Inferior parietal cortex (tissue), 1 donor: ENCODE measurements around the gene NCKAP1.
"Not testable (repeated sequence)": the region's sequence is repeated elsewhere in the genome, so short reads cannot be mapped to it uniquely, and the experiment has no call there.

ENCODE experiments used
- DNase-seq: peaks from one replicate; pipeline ENCODE4 v3.0.0-alpha.2; 2016; ENCODE audit errors: extremely low spot score

The NCKAP1 gene

GRCh38 chr2:183037553-183038340 is 510 bp downstream of the NCKAP1 start:
- DNase-seq, result no peak

GRCh38 chr2:183037074-183037552 is 1.1 kb downstream of the NCKAP1 start:
- no peak for DNase-seq

- DNase-seq, result no peak
Measured at GRCh38 chr2:183035954-183036669, 2.1 kb downstream of the NCKAP1 start.

GRCh38 chr2:183035298-183035953 is 2.8 kb downstream of the NCKAP1 start:
- no peak for DNase-seq

GRCh38 chr2:183034806-183035205 is 3.5 kb downstream of the NCKAP1 start:
- no peak for DNase-seq

GRCh38 chr2:183033951-183034350 is 4.3 kb downstream of the NCKAP1 start:
- DNase-seq, result no peak

- DNase-seq, result no peak
Measured at GRCh38 chr2:183031911-183032794, 6.1 kb downstream of the NCKAP1 start.

- DNase-seq, result no peak
Measured at GRCh38 chr2:183029219-183029618, 9.0 kb downstream of the NCKAP1 start.

GRCh38 chr2:183028108-183028507 is 10.1 kb downstream of the NCKAP1 start:
- no peak for DNase-seq

GRCh38 chr2:183027443-183027842 is 10.8 kb downstream of the NCKAP1 start:
- DNase-seq, result no peak

- no peak for DNase-seq
Measured at GRCh38 chr2:183026424-183026823, 11.8 kb downstream of the NCKAP1 start.

GRCh38 chr2:183025993-183026392 is 12.3 kb downstream of the NCKAP1 start:
- no peak for DNase-seq

GRCh38 chr2:183024339-183025095 is 13.7 kb downstream of the NCKAP1 start:
- DNase-seq, result no peak

GRCh38 chr2:183022711-183023110 is 15.5 kb downstream of the NCKAP1 start:
- no peak for DNase-seq

GRCh38 chr2:183021613-183022012 is 16.6 kb downstream of the NCKAP1 start:
- DNase-seq, result no peak

- DNase-seq, result no peak
Measured at GRCh38 chr2:183019718-183020442, 18.4 kb downstream of the NCKAP1 start.

GRCh38 chr2:183017845-183018244 is 20.4 kb downstream of the NCKAP1 start:
- not testable (repeated sequence) for DNase-seq

- DNase-seq, result no peak
Measured at GRCh38 chr2:183014005-183014404, 24.3 kb downstream of the NCKAP1 start.

GRCh38 chr2:183011743-183012142 is 26.5 kb downstream of the NCKAP1 start:
- DNase-seq, result no peak

GRCh38 chr2:183010112-183010511 is 28.1 kb downstream of the NCKAP1 start:
- DNase-seq, result peak; percentile 30
